K562 (cell line): ENCODE measurements around the gene PEPD. TPM values are rescaled to one million over a fixed set of nuclear protein-coding genes. Genes with fewer than 3 reads are reported as not detected.

ENCODE experiments used
- ATAC-seq: fragments of 200-7000 bp; cut with Tn5 transposase; 3 replicates; pipeline ENCODE4 v1.9.1; 2020; ENCODE audit warnings: moderate library complexity
- BruUV-seq: library from RNA; stranded (reverse); fragments of 400-500 nt; replicated peaks from 2 replicates; lab custom pipeline; 2021; lab: Mats Ljungman, UMichigan
- CTCF ChIA-PET: fragments of 300-600 bp; formaldehyde crosslinking; extraction: SDS; loops from one replicate; lab custom pipeline; 2021; ENCODE audit warnings: low intra/inter-chr PET ratio; lab: Yijun Ruan, JAX
- POLR2A ChIA-PET: fragments of 300-600, 350-650 bp; sonication (Branson Sonifier 250); formaldehyde crosslinking; extraction: SDS; loops from one replicate; lab custom pipeline; 2021; ENCODE audit warnings: antibody characterized with exemption, inconsistent platforms; lab: Yijun Ruan, JAX
- DNase-seq, 4 experiments: peaks; one replicate each; pipeline versions ENCODE4 v3.0.0 to v3.0.0-alpha.2; 2011 to 2018; ENCODE audit warnings: low spot score in 3 of 4, mixed read lengths in 3 of 4; ENCODE audit errors: extremely low read depth in 1 of 4
- FAIRE-seq: peaks from 2 replicates; lab custom pipeline; 2011; peaks lifted over from hg19 to GRCh38; lab: Jason Lieb, UNC
- H2AFZ ChIP-seq: 2 replicates; pipeline ENCODE4 v1.6.0; 2011; ENCODE audit warnings: low read depth, low read length, control low read depth, inconsistent platforms
- H3K27ac ChIP-seq: fragments of 200-600 bp; 3 replicates; pipeline ENCODE4 v1.8.0; 2011; ENCODE audit warnings: low read depth, mild to moderate bottlenecking, control low read depth, inconsistent platforms, low read length, moderate library complexity, mixed read lengths; ENCODE audit errors: extremely low read depth
- H3K27me3 ChIP-seq, 2 experiments: fragments of 300-600 bp in 1 of 2; 2 replicates in 1 of 2; 3 replicates in 1 of 2; pipeline versions ENCODE4 v1.6.0 to v1.8.0; 2011; ENCODE audit warnings: inconsistent platforms in 2 of 2, low read length in 2 of 2, mild to moderate bottlenecking in 1 of 2, mixed read lengths in 1 of 2, moderate library complexity in 1 of 2; ENCODE audit not compliant: control insufficient read depth in 2 of 2, insufficient read depth in 2 of 2
- H3K36me3 ChIP-seq: fragments of 300-600 bp; 3 replicates; pipeline ENCODE4 v1.8.0; 2011; ENCODE audit warnings: mild to moderate bottlenecking, low read length, inconsistent platforms; ENCODE audit not compliant: control insufficient read depth, insufficient read depth
- H3K4me1 ChIP-seq, 2 experiments: fragments of 200-600 bp in 1 of 2; replicated peaks in 1 of 2; 2 replicates in 1 of 2; 3 replicates in 1 of 2; pipeline versions ENCODE4 v1.5.1 to v1.8.0; 2011; ENCODE audit warnings: inconsistent platforms in 2 of 2, low read length in 2 of 2, mild to moderate bottlenecking in 1 of 2, mixed read lengths in 1 of 2, moderate library complexity in 1 of 2; ENCODE audit not compliant: control insufficient read depth in 2 of 2, insufficient read depth in 2 of 2
- H3K4me2 ChIP-seq: 2 replicates; pipeline ENCODE4 v1.6.1; 2011; ENCODE audit warnings: low read length, control low read depth, inconsistent platforms, mixed read lengths; ENCODE audit not compliant: insufficient read depth
- H3K4me3 ChIP-seq: fragments of 200-600 bp; sonication (generic), shearing (Covaris generic); 2 replicates; pipeline ENCODE4 v1.5.1; 2016; ENCODE audit warnings: control low read depth, inconsistent platforms
- H3K79me2 ChIP-seq: fragments of 200-600 bp; 3 replicates; pipeline ENCODE4 v1.8.0; 2011; ENCODE audit warnings: low read length, inconsistent platforms; ENCODE audit not compliant: control insufficient read depth, insufficient read depth
- H3K9ac ChIP-seq, 2 experiments: 2 replicates each; pipeline versions ENCODE4 v1.6.0 to v1.6.1; 2011; ENCODE audit warnings: low read depth in 2 of 2, low read length in 2 of 2, control low read depth in 1 of 2, inconsistent platforms in 1 of 2, mild to moderate bottlenecking in 1 of 2, mixed read lengths in 1 of 2; ENCODE audit not compliant: insufficient read depth in 1 of 2
- H3K9me1 ChIP-seq: one replicate; pipeline ENCODE4 v1.6.0; 2011; ENCODE audit warnings: inconsistent platforms, mild to moderate bottlenecking, low read length, moderate library complexity; ENCODE audit not compliant: control insufficient read depth, insufficient read depth
- H3K9me3 ChIP-seq: replicated peaks from 2 replicates; pipeline ENCODE4 v1.5.1; 2011; ENCODE audit warnings: low read depth, low read length, inconsistent platforms; ENCODE audit not compliant: control insufficient read depth, insufficient read depth
- H4K20me1 ChIP-seq: replicated peaks from 2 replicates; pipeline ENCODE4 v1.6.1; 2011; ENCODE audit warnings: low read length, inconsistent platforms, mixed read lengths; ENCODE audit not compliant: control insufficient read depth, insufficient read depth
- CBX1 ChIP-seq: sonication (generic); IDR thresholded peaks from 2 replicates; pipeline ENCODE4 v1.6.1; 2016; ENCODE audit warnings: antibody characterized with exemption, low read depth, mild to moderate bottlenecking
- DIDO1 ChIP-seq: fragments of 450-650 bp; IDR thresholded peaks from 2 replicates; pipeline ENCODE4 v1.6.1; 2016; ENCODE audit warnings: low read depth, missing biosample characterization, missing genetic modification characterization
- ETV6 ChIP-seq, 3 experiments: fragments of 150-350 bp in 1 of 3; sonication (generic) in 1 of 3; formaldehyde crosslinking in 1 of 3; IDR thresholded peaks; 2 replicates each; pipeline versions ENCODE4 v1.6.1 to v1.8.0; 2014 to 2022; ENCODE audit warnings: borderline replicate concordance in 2 of 3, low read depth in 2 of 3, antibody characterized with exemption in 1 of 3, low read length in 1 of 3, mild to moderate bottlenecking in 1 of 3, missing genetic modification reagents in 1 of 3
- GTF2F1 ChIP-seq: IDR thresholded peaks from 2 replicates; pipeline ENCODE4 v1.6.1; 2011; ENCODE audit warnings: low read depth, low read length, improper control_type of control experiment
- HMGN3 ChIP-seq: IDR thresholded peaks from 2 replicates; pipeline ENCODE4 v1.6.1; 2011; ENCODE audit warnings: borderline replicate concordance, low read depth, mild to moderate bottlenecking, mixed read lengths, low read length; ENCODE audit not compliant: insufficient read length; ENCODE audit errors: extremely low read depth
- IFI16 ChIP-seq: fragments of 250-450 bp; sonication (Bioruptor Pico); IDR thresholded peaks from 2 replicates; pipeline ENCODE4 v2.1.2; 2022; ENCODE audit warnings: mild to moderate bottlenecking, inconsistent platforms
- NFXL1 ChIP-seq: fragments of 450-650 bp; formaldehyde crosslinking; IDR thresholded peaks from 2 replicates; pipeline ENCODE4 v1.4.0; 2021; ENCODE audit warnings: mild to moderate bottlenecking
- PREB ChIP-seq: sonication (generic); formaldehyde crosslinking; IDR thresholded peaks from 2 replicates; pipeline ENCODE4 v1.8.1; 2023; ENCODE audit warnings: mild to moderate bottlenecking, missing genetic modification reagents
- SMAD1 ChIP-seq: fragments of 150-350 bp; IDR thresholded peaks from 2 replicates; pipeline ENCODE4 v1.6.1; 2014; ENCODE audit warnings: low read length, low read depth; ENCODE audit not compliant: partially characterized antibody
- TEAD1 ChIP-seq, 2 experiments: fragments of 450-650 bp in 1 of 2; sonication (generic) in 1 of 2; formaldehyde crosslinking; IDR thresholded peaks; 2 replicates each; pipeline versions ENCODE4 v1.4.0 to v1.8.0; 2020 to 2022; ENCODE audit warnings: mild to moderate bottlenecking in 2 of 2, missing genetic modification reagents in 1 of 2
- TRIM25 ChIP-seq: fragments of 450-650 bp; IDR thresholded peaks from 2 replicates; pipeline ENCODE4 v1.7.0; 2016; ENCODE audit warnings: borderline replicate concordance
- TRIM28 ChIP-seq: fragments of 450-650 bp; IDR thresholded peaks from 2 replicates; pipeline ENCODE4 v1.6.1; 2017
- ZNF584 ChIP-seq: fragments of 200-800 bp; sonication (Bioruptor generic); IDR thresholded peaks from 2 replicates; pipeline ENCODE4 v1.6.1; 2016; ENCODE audit warnings: low read depth, mild to moderate bottlenecking, missing genetic modification characterization, missing compliant biosample characterization
- ZNF76 ChIP-seq: fragments of 250-450 bp; sonication (Bioruptor Pico); IDR thresholded peaks from 2 replicates; pipeline ENCODE4 v1.4.0; 2020; ENCODE audit warnings: mild to moderate bottlenecking, moderate library complexity, borderline replicate concordance
- ZNF764 ChIP-seq: fragments of 250-450 bp; sonication (Bioruptor Pico); IDR thresholded peaks from 2 replicates; pipeline ENCODE4 v1.4.0; 2020; ENCODE audit warnings: low read depth, mild to moderate bottlenecking, moderate library complexity
- WGBS: fragments of 100-300 bp; shearing (Covaris generic); methylation state at CpG from one replicate; pipeline ENCODE4 v1.1.6; 2016; ENCODE audit warnings: low coverage, mixed read lengths; ENCODE audit not compliant: insufficient coverage; ENCODE audit errors: missing lambda C conversion rate; 5-methylcytosine and 5-hydroxymethylcytosine counted together
- in situ Hi-C: fragments of 300-500 bp; cut with MboI; formaldehyde crosslinking; loops from 4 replicates; pipeline ENCODE4 v1.15.0; 2018; ENCODE audit warnings: inconsistent platforms, mixed read lengths
- intact Hi-C: fragments of 100-400 bp; cut with micrococcal nuclease; formaldehyde crosslinking; loops from 2 replicates; pipeline ENCODE4 v1.14.2; 2022
- polyA plus RNA-seq, 8 experiments: library from polyadenylated mRNA; depleted of rRNA in 4 of 8; stranded (reverse) in 5 of 8; unstranded in 3 of 8; fragments of >200 nt; fragmentation: Nextera tagmentation in 2 of 8; fragmentation: Illumina TruSeq in 1 of 8; extraction: Ambion mirVana in 2 of 8; extraction: Trizol in 1 of 8; gene quantifications; 2 replicates each; pipeline versions ENCODE4 v1.2.1 to v1.2.3, GENCODE V29; 2011 to 2014; ENCODE audit warnings: inconsistent platforms in 1 of 8, missing spikeins in 1 of 8
- total RNA-seq, 7 experiments: library from RNA; depleted of rRNA in 6 of 7; stranded (reverse); fragments of >200 nt in 6 of 7; fragmentation: Illumina TruSeq in 2 of 7; extraction: Trizol in 2 of 7; gene quantifications; 2 replicates each; pipeline versions ENCODE4 v1.2.1 to v1.2.3, GENCODE V29; 2011 to 2021; ENCODE audit warnings: low replicate concordance in 1 of 7

PEPD gene
- total and polyA plus RNA-seq, 9 of the 15 experiments (the other 6 are each of a cell fraction or from before 2014, with no cell fraction given) = 1.3 to 19.2 (median 16.0) TPM

GRCh38 chr19:33503433-33504057 lies 18.0 kb downstream of the PEPD start:
- Histone ChIP-seq H3K4me1 (peaks cover 0 to 5% of the 10 kb centered on the region in 2 experiments; a peak in 2 of 5 replicates), H3K9ac (no peak overlapping the region), H3K27me3 (no peaks in the 10 kb centered on the region; a peak in 2 of 5 replicates), H3K9me3 (no peaks in the 10 kb centered on the region), H2AFZ (no peak overlapping the region), H3K36me3 (no peaks in the 10 kb centered on the region), H3K27ac (no peak overlapping the region), H3K79me2 (no peaks in the 10 kb centered on the region), H4K20me1 (peaks cover 5% of the 10 kb centered on the region), H3K9me1 (no peaks in the 10 kb centered on the region), H3K4me3 (no peak overlapping the region), H3K4me2 (no peak overlapping the region)
- FAIRE-seq = no peak
- 26% methylated on average over 21 of the region's 21 CpGs for WGBS
- no TSS peak for BruUV-seq
- in situ Hi-C loops = no loop called here
- CTCF ChIA-PET = no interaction called here
- intact Hi-C loops = no loop called here
- DNase-seq = no peak
- ATAC-seq = no peak
- POLR2A ChIA-PET = interaction anchor here (0.7 kb wide), 1 partner anchor 102 kb away, joined by 3 read pairs; no protein-coding TSS in a partner anchor
- TF ChIP-seq IFI16 = no peak
- TF ChIP-seq PREB (CRISPR knock-in tag) = no peak
- no peak for TF ChIP-seq HMGN3
- no peak for TF ChIP-seq NFXL1
- no peak for TF ChIP-seq TEAD1 (CRISPR knock-in tag; IDR thresholded peaks at IDR 0.05)
- TF ChIP-seq ZNF76 (CRISPR knock-in tag) = no peak
- TF ChIP-seq ZNF584 (CRISPR knock-in tag) = no peak
- no peak for TF ChIP-seq SMAD1
- TF ChIP-seq TRIM25 = no peak
- TF ChIP-seq CBX1 = no peak
- no peak for TF ChIP-seq GTF2F1
- TF ChIP-seq ZNF764 (CRISPR knock-in tag) = no peak
- no peak for TF ChIP-seq ETV6 (IDR thresholded peaks at IDR 0.05; ENCODE audit: borderline replicate concordance in 1 of 2, low read depth in 2 of 2, low read length in 1 of 2)
- TF ChIP-seq ETV6 (CRISPR knock-in tag; IDR thresholded peaks at IDR 0.05; ENCODE audit: borderline replicate concordance) = no peak
- TF ChIP-seq TRIM28 = no peak
- no peak for TF ChIP-seq DIDO1
